ENCODE data around the gene TAC3.

DNA sequence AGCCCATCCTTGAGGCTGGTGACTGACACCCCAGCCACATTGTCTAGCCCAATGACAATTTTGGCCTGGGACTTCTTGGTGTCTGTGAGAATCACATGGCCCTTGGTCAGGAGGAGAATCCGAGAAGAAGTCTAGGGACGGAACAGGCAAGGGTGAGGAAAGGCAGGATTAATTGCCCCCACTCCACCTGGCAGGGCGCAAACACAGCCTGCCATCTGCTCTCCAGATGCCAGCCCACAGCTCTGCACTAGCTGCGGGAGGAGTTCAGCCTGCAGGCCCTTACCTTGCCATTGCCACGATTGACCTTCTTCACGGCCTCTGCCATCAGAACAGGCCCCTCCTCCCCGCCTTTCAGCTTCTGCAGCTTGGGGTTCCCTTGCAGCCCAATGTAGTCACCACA lies 13.1 kb upstream of the TAC3 start:
- TF ChIP-seq POLR2AphosphoS5 (IDR thresholded peaks at IDR 0.05; ENCODE audit: insufficient read depth in 1 of 2, low read depth in 1 of 2) = no peak
- TF ChIP-seq, protein P1, sequence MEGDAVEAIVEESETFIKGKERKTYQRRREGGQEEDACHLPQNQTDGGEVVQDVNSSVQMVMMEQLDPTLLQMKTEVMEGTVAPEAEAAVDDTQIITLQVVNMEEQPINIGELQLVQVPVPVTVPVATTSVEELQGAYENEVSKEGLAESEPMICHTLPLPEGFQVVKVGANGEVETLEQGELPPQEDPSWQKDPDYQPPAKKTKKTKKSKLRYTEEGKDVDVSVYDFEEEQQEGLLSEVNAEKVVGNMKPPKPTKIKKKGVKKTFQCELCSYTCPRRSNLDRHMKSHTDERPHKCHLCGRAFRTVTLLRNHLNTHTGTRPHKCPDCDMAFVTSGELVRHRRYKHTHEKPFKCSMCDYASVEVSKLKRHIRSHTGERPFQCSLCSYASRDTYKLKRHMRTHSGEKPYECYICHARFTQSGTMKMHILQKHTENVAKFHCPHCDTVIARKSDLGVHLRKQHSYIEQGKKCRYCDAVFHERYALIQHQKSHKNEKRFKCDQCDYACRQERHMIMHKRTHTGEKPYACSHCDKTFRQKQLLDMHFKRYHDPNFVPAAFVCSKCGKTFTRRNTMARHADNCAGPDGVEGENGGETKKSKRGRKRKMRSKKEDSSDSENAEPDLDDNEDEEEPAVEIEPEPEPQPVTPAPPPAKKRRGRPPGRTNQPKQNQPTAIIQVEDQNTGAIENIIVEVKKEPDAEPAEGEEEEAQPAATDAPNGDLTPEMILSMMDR (IDR thresholded peaks at IDR 0.05) = no peak
